GM20431 (cell line): ENCODE data around the gene PAX7.
"Not testable (repeated sequence)": the region's sequence is repeated elsewhere in the genome, so short reads cannot be mapped to it uniquely, and the experiment has no call there.

Experiments
- in situ Hi-C: fragments of 300-500 bp; cut with MseI, MboI; formaldehyde crosslinking; loops from one replicate; pipeline ENCODE4 v1.15.0; 2020; ENCODE audit warnings: low sequenced_read_pairs; ENCODE audit not compliant: unreplicated experiment

Gene PAX7

GRCh38 chr1:18693256-18694098, 62.8 kb downstream of the PAX7 start:
- in situ Hi-C loops: no loop called here

- in situ Hi-C loops: not testable (repeated sequence)
Observed at GRCh38 chr1:18694289-18694688, 63.6 kb downstream of the PAX7 start.

GRCh38 chr1:18697541-18697940, 66.9 kb downstream of the PAX7 start:
- in situ Hi-C loops: no loop called here

DNA sequence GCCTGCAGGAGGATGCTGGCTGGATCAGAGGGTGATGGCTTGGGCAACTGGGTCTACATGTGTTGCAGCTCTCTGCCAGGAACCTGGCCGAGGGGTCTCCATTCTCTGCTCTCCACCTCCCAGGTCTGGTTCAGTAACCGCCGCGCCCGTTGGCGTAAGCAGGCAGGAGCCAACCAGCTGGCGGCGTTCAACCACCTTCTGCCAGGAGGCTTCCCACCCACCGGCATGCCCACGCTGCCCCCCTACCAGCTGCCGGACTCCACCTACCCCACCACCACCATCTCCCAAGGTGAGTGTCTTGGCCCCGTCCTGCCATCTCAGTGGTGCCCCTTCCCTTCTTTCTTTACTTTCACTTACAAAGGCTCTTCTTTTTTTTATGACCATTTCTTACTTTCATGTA, 69.9 kb downstream of the PAX7 start:
- in situ Hi-C loops: no loop called here

- in situ Hi-C loops: no loop called here
Observed at GRCh38 chr1:18701183-18701582, 70.5 kb downstream of the PAX7 start.

DNA sequence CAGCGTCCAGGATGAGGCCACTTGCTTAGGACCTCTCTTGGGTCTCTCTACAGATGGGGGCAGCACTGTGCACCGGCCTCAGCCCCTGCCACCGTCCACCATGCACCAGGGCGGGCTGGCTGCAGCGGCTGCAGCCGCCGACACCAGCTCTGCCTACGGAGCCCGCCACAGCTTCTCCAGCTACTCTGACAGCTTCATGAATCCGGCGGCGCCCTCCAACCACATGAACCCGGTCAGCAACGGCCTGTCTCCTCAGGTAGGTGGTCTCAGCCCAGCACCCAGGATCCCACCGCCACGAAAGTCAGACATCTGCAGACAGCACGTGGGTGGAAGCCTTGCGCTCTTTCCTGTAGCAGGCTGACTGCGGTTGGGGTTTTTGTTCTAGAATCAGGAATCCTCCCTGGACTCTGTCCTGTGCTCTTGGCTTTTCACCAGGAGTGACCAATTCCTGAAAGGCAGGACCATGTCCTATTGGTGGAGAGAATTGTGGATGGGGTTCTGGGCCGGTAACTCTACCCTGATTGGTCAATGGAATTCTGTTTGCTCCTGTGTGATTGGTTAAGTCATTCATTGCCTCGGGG, 72.5 kb downstream of the PAX7 start:
- in situ Hi-C loops: no loop called here

GRCh38 chr1:18705811-18706210, 75.2 kb downstream of the PAX7 start:
- in situ Hi-C loops: no loop called here

DNA sequence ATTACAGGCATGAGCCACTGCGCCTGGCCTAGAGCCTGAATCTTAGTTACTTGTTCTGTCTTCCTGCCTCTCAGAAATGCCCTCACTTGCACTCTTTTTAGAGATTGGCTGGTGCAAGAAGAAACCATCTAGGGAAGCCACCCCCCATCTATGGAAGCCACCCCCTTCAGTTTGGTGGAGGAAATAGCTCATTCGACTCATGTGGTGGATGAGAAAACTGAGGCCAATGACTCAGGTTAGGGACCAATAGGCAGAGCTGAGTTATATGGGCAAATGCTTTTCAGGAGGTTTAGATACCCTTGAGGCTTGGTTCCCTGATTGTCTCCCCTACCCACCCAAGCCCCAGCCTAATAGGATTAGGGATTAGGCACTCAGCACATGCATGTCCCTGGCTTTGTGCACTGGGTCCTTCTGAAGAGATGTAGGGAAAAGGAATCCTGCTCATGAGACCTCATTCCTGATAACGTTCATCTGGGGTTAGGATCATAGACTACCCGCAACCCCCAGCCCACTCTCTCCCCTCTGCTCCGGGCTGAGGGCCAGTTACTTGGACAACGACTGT, 77.1 kb downstream of the PAX7 start:
- in situ Hi-C loops: no loop called here

DNA sequence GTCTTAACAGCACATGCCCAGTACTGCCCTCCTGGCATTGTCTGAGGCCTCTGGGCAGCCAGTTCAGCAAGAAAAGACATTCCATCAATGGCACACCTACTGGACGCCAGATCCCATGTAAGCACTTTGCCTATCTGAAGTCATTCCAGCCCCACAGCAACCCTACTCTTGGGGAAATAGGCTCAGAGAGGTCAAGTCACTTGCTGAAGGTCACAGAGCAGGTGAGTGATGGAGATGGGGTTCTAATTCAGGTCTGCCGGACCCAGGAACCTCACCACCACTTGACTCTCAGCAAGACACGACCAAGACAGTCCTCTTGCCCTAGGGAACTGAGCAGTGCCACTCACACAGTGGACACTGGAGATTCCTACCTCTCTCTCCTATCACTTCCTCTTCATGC, 79.4 kb downstream of the PAX7 start:
- in situ Hi-C loops: no loop called here

- in situ Hi-C loops: no loop called here
Observed at GRCh38 chr1:18711003-18711402, 80.4 kb downstream of the PAX7 start.

GRCh38 chr1:18711536-18712251, 81.0 kb downstream of the PAX7 start:
- in situ Hi-C loops: no loop called here

DNA sequence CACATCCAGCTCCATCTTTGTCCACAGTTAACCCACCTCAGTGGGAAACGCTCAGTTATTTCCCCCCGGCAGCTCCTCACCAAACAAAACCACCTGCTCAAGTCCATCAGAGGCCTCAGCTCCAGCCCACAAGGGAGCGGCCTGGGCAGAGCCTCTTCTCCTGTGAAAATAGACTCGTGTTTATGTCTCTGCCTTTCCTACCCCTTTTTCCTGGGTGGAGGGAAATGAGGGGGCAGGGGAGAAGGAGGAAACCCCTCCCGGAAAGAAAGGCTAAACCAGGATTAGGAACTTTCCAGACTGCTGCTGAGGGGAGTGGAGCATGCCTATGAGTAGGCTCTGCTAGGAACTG, 81.6 kb downstream of the PAX7 start:
- in situ Hi-C loops: no loop called here

DNA sequence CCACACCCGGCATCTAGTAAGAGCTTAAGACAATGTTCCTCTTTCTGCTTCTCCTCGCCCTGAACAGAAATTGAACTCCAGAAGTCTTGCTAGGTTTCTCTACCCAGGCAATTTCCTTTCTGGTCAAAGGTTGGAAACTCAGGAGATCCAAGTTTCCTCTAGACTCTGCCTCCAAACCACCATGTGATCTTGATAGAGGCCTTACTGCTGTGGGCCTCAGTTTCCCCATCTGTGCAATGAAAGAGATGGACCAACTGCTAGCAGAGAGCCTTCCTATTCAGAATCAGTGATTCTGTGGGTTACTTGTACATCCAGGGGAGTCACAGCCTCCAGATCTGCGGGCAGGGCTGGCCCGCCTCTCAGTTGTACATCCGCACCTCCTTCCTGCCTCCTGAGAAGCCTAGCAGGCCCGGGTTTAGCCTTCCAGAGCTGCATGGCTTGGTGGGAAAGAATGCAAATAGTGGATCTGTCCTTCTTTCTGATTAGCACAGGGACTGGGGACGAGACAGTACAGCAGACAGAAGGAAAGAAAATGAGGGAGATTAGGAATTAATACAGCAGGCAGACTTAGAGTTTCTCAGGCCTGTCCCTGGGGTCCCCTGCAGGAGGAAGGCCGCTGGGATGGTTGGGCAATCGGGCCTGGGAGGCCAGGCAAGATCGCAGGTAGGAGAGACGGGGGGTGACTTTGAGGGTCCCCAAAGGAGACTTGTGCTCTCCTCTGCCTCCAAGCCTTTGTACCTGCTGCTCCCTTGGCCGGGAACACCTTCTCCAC, 83.9 kb downstream of the PAX7 start:
- in situ Hi-C loops: no loop called here

DNA sequence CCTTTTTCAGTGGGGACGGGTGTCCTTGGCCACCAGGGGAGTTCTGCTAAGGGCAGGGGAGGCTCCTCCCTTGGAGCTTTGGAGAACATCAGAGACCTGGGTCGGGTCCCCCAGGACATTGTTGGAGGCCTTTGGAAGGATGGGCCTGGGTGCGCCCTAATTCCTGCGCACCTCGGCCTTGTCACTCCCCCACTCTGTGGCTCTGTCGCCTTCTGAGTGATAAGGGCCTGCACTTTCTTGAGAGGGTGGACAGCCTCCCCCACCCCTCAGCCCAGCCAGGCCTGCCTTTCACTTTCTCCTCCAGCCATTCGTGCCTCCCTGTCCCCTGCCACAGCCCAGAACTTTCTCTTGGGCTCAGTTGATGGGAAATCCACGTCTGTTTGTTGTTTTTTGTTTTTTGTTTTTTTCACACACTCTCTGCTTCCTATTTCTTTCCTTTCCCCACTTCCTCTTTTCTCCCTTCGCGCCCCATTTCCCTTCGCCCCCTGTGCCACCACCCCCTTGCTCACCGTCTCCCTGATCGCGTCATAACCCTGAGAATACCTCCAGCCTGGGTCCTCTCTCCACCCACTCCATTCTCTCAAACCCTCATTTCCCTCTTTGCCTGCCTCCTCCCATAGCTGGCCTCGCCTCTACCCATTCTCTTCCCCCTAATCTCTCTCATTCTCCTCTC, 85.6 kb downstream of the PAX7 start:
- in situ Hi-C loops: no loop called here

GRCh38 chr1:18716785-18717678, 86.4 kb downstream of the PAX7 start:
- in situ Hi-C loops: no loop called here

- in situ Hi-C loops: no loop called here
Observed at GRCh38 chr1:18719786-18720451, 89.3 kb downstream of the PAX7 start.

DNA sequence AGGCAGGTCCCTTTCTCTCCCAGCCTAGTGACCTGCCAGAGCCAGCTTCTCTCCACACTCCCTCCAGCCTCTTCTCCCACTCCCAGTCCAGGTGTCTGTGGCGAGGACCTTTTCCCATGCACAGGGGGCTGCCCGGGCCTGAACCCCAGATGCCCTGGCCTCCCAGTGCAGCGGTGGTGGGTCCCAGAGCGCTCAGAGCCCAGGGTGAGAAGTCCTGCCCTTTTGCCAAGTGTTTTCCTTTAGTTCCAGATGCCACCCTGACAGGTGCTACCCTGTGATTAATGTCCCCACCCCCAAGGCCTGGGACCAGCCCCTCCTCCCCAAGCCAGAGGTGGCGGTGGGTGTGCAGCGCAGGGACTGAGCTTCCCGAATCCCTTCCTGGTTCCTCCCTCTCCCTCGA, 90.4 kb downstream of the PAX7 start:
- in situ Hi-C loops: no loop called here

GRCh38 chr1:18721776-18722175, 91.1 kb downstream of the PAX7 start:
- in situ Hi-C loops: no loop called here
